ENCODE data around the gene RGS10.

RGS10 gene, protein sequence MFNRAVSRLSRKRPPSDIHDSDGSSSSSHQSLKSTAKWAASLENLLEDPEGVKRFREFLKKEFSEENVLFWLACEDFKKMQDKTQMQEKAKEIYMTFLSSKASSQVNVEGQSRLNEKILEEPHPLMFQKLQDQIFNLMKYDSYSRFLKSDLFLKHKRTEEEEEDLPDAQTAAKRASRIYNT

DNA sequence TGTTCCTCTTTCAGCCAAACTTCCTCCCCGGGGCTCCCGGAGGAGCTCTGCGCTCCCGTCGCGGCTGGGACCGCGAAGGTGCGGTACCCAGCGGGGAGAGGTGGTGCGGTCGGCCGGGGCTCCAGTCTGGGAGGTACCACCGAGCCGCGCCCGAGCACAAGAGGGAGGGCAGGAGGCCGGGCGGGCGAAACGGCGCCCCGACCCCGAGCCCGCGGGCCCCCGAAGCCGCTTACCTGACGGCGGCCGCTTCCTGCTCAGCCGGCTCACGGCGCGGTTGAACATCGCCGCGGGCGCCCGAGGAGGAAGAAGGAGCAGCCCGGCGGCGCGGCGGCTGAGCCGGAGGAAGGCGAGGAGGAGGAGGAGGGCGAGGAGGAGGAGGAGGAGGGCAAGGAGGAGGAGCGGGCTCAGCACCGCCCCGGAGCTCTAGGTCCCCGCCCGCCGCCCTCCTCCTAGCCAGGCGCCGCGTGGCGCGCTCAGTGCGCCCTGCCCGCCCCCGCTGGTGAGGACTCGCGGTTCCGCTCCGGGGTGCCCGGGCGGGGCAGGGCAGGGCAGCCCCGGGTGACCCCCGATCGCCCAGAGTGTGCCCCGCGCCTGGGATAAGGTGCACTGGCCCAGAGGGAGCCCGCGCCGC is at the start of gene RGS10:
Gene RGS10 (minus strand): TSS at position 363 of the 631 bp plus-strand sequence. CDS start 81 bp downstream, at position 282.
- in situ Hi-C loops (cut with MboI; ENCODE audit: low pct_unique_long_range_greater_than_20kb, low sequenced_read_pairs, unreplicated experiment), result no loop called here
- TF ChIP-seq, protein P1, sequence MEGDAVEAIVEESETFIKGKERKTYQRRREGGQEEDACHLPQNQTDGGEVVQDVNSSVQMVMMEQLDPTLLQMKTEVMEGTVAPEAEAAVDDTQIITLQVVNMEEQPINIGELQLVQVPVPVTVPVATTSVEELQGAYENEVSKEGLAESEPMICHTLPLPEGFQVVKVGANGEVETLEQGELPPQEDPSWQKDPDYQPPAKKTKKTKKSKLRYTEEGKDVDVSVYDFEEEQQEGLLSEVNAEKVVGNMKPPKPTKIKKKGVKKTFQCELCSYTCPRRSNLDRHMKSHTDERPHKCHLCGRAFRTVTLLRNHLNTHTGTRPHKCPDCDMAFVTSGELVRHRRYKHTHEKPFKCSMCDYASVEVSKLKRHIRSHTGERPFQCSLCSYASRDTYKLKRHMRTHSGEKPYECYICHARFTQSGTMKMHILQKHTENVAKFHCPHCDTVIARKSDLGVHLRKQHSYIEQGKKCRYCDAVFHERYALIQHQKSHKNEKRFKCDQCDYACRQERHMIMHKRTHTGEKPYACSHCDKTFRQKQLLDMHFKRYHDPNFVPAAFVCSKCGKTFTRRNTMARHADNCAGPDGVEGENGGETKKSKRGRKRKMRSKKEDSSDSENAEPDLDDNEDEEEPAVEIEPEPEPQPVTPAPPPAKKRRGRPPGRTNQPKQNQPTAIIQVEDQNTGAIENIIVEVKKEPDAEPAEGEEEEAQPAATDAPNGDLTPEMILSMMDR (IDR thresholded peaks at IDR 0.05; ENCODE audit: extremely low read depth, insufficient read depth, missing control alignments), result no peak
- DNase-seq (ENCODE audit: low spot score), result peak; percentile 90

DNA sequence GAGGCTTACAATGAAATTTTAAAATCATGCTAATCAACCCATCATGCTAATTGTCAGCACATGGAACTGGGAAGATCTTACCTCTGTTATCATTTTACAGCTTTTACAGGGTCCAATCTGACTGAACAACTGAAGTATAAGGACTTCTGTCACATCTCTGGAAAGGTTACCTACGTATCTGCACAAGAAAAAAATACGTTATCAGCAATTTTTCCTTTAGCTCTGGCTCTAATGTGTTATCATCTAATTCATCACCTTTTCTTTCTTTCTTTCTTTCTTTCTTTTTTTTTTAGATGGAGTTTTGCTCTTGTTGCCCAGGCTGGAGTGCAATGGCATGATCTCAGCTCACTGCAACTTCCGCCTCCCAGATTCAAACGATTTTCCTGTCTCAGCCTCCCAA is 45.6 kb upstream of the RGS10 start:
- in situ Hi-C loops (cut with MboI; ENCODE audit: low pct_unique_long_range_greater_than_20kb, low sequenced_read_pairs, unreplicated experiment), result no loop called here
- no peak for DNase-seq (ENCODE audit: low spot score)
- TF ChIP-seq, protein P1 (IDR thresholded peaks at IDR 0.05; ENCODE audit: extremely low read depth, insufficient read depth, missing control alignments), result no peak

DNA sequence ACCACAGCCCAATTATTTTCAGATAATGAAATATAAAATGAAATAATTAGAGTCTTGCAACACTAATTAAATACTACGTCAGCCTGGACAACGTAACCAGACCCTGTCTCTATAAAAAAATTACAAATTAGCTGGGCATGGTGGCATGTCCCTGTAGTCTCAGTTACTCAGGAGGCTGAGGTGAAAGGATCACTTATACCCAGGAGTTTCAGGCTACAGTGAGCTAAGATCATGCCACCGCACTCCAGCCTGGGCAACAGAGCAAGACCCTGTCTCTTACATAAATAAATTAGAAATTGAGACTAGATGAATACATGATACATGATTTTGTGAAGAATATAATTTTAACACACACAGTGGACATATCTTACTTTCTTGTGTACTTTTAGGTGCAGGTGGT is 35.8 kb upstream of the RGS10 start:
- DNase-seq (ENCODE audit: low spot score), result no peak
- TF ChIP-seq, protein P1 (IDR thresholded peaks at IDR 0.05; ENCODE audit: extremely low read depth, insufficient read depth, missing control alignments), result no peak
- in situ Hi-C loops (cut with MboI; ENCODE audit: low pct_unique_long_range_greater_than_20kb, low sequenced_read_pairs, unreplicated experiment), result no loop called here

DNA sequence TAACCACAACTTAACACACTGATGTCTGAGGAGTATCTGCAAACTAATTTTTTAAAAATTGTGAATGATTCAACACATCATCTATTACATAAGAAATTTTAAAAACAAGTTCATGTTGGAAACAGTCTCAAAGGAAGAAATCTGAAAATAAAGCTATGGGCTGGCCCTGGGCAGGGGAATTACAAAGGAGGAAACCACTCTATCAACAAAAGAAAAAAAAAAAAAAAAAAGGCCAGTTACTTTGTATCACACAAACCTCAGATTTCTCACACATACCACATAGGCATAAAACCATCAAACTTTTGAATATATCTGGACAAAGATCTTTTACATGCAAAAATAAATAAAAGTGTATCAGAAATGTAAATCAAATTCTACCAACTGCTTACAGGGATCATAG is 33.5 kb upstream of the RGS10 start:
- no peak for DNase-seq (ENCODE audit: low spot score)
- in situ Hi-C loops (cut with MboI; ENCODE audit: low pct_unique_long_range_greater_than_20kb, low sequenced_read_pairs, unreplicated experiment), result no loop called here
- TF ChIP-seq, protein P1 (IDR thresholded peaks at IDR 0.05; ENCODE audit: extremely low read depth, insufficient read depth, missing control alignments), result no peak

DNA sequence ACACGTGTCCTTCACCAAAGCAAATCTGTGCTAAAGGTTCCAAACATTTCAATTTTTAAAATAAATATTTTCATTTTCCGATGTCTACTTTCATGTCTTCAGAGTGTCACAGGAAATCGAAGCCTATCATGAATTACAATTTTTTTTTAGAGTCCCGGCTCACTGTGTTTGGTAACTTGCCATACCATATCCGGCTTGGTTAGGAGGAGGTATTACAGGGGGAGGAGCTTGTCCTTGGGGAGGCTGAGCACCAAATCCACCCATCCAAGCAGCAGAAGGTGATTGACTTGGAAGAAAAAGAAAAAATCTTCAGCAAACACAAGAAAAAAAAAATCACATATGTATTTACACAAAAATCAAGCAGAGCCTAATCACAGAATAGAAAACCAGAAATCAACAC is 33.0 kb upstream of the RGS10 start:
- in situ Hi-C loops (cut with MboI; ENCODE audit: low pct_unique_long_range_greater_than_20kb, low sequenced_read_pairs, unreplicated experiment), result no loop called here
- TF ChIP-seq, protein P1 (IDR thresholded peaks at IDR 0.05; ENCODE audit: extremely low read depth, insufficient read depth, missing control alignments), result no peak

DNA sequence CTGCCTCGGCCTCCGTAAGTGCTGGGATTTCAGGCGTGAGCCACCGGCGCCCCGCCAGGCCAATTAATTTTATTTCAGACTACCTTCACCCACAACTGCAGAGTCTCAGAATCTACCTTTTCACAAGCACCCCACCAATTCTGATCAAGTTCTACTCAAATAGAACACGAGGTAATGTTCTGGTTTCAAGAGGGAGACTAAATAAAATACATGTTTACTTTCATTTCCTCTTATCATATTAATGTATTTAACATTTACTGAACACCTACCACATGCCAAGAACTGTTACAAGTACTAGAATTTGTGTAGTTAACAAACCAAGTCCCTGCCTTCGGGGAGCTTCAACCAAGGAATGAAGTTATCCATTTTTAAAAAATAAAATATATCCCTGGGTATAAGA is 25.5 kb upstream of the RGS10 start:
- in situ Hi-C loops (cut with MboI; ENCODE audit: low pct_unique_long_range_greater_than_20kb, low sequenced_read_pairs, unreplicated experiment), result no loop called here
- TF ChIP-seq, protein P1 (IDR thresholded peaks at IDR 0.05; ENCODE audit: extremely low read depth, insufficient read depth, missing control alignments), result no peak
- DNase-seq (ENCODE audit: low spot score), result peak; percentile 44

More for the DNA sequence above, 33.0 kb upstream of the RGS10 start:
- DNase-seq (ENCODE audit: low spot score), result no peak

All from GM13977 (cell line).